Colonic mucosa (tissue), 4 donors: Measurements from ENCODE around the gene B4GALT6. TPM values are rescaled to one million over a fixed set of nuclear protein-coding genes. Genes with fewer than 3 reads are reported as not detected.

ENCODE experiments used
- DNase-seq: peaks from one replicate; pipeline ENCODE4 v3.0.0-alpha.2; 2020
- H3K27ac ChIP-seq: fragments of 200-600 bp; one replicate; pipeline ENCODE4 v1.8.0; 2021
- H3K27me3 ChIP-seq: fragments of 200-600 bp; one replicate; pipeline ENCODE4 v1.8.0; 2021
- H3K36me3 ChIP-seq: fragments of 200-600 bp; one replicate; pipeline ENCODE4 v1.8.0; 2021
- H3K4me1 ChIP-seq: fragments of 200-600 bp; one replicate; pipeline ENCODE4 v1.8.0; 2021; ENCODE audit warnings: mild to moderate bottlenecking
- H3K4me3 ChIP-seq: fragments of 200-600 bp; one replicate; pipeline ENCODE4 v1.8.0; 2021
- H3K9ac ChIP-seq, 2 donors: one replicate each; pipeline ENCODE4 v1.7.0; 2013; ENCODE audit warnings: control low read depth in 2 of 2, low read depth in 2 of 2, low read length in 2 of 2
- H3K9me3 ChIP-seq: fragments of 200-600 bp; one replicate; pipeline ENCODE4 v1.8.0; 2021
- CTCF ChIP-seq: fragments of 200-600 bp; IDR thresholded peaks from one replicate; pipeline ENCODE4 v1.8.0; 2022; ENCODE audit warnings: antibody characterized with exemption, mild to moderate bottlenecking
- intact Hi-C: fragments of 100-400 bp; cut with DNase I; formaldehyde crosslinking; loops from one replicate; pipeline ENCODE4 v1.14.1; 2022
- total RNA-seq, 2 donors: library from RNA; stranded (reverse); fragmentation: NEBNext Ultra II Directional in 1 of 2; extraction: Animal tissue kit (Norgen Biotek cat#: 25700) in 1 of 2; gene quantifications; one replicate each; pipeline ENCODE4 v1.2.1, GENCODE V29; 2021
- donor health status: healthy.
- donor health status: DM: no; HTN: no; CAD: no.
- donor health status: DM: no; HTN: no; CAD: no.

Gene B4GALT6
- total RNA-seq, 2 donors from 2014 or later = 5.7 to 7.5 TPM

GRCh38 chr18:31660763-31661162 lies 23.6 kb downstream of the B4GALT6 start:
- DNase-seq = no peak
- Histone ChIP-seq H3K9me3 (no peaks in the 10 kb centered on the region), H3K27ac (no peak overlapping the region), H3K27me3 (no peaks in the 10 kb centered on the region), H3K4me3 (no peak overlapping the region), H3K4me1 (no peaks in the 10 kb centered on the region), H3K9ac (no peak overlapping the region), H3K36me3 (no peaks in the 10 kb centered on the region)
- TF ChIP-seq CTCF = no peak
- intact Hi-C loops = no loop called here

DNA sequence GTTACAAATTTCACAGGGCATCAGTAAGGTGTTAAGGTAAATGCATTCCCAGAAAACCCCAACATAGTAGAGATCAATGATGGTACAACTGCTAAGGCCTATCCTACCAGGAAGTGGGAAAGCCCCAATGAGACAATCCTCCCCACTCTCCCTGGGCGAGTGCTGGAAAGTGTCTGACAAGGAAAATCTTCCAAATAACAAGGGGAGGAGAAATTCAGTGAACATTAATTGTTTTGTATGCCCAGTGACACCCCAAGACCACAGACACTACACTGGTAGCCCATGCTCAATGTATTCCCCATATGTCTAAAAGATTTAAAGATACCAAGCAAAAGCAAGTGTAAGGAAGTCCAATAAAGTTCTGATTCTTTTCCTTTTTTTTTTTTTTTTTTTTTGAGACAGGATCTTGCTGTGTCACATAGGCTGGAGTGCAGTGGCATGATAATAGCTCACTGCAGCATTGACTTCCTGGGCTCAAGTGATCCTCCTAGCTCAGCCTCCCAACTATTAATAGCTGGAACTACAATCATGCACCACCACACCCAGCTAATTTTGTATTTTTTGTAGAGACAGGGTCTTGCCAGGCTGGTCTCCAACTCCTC lies 24.7 kb downstream of the B4GALT6 start:
- Histone ChIP-seq H3K4me1 (no peaks in the 10 kb centered on the region), H3K9me3 (no peaks in the 10 kb centered on the region), H3K27ac (peak overlapping the region; percentile 58), H3K36me3 (no peaks in the 10 kb centered on the region), H3K4me3 (no peak overlapping the region), H3K9ac (no peak overlapping the region), H3K27me3 (no peaks in the 10 kb centered on the region)
- TF ChIP-seq CTCF = no peak
- intact Hi-C loops = no loop called here
- DNase-seq = no peak

DNA sequence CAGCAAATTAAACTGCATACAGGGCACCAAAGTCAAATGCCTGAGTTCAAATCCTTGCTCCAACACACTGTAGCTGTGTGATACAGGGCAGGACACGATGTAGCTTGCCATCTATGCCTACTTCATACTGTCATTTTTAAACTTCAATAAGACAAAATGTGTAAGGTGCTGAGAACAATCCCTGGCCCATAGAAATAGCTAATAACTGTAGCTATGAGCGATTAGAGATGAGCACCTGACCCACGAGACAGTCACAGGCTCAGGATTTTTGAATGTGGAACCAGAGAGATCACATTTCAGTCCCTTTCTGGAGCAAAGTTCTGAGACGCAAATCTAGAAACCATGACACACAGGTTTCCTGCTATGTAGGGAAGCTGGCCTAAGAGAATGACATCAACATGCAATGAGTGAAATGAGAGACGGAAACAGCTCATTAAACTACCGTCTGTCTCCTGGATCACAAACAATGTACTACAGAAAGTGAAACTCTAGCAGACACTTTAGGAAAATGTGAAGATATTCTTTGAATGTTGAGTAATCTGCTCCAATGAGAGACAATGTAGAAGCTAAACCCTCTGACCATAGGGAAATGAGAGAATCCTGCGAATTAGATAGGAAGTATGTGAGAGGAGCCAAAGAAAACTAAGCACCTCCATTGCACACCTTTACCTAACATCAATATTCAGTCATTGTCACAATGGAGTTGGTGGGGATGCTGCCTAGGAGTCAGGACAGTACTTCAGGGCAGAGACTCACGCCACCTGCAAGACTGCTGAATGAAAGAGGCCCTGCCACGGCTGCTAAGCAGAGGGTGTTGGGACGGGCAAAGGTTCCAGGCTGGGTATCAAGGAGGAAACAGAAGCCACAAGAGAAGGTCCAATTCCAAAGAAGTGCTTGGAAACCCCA lies 25.5 kb downstream of the B4GALT6 start:
- H3K27ac ChIP-seq = peak overlapping the region; percentile 58
- H3K27me3 ChIP-seq = no peaks in the 10 kb centered on the region
- no peaks in the 10 kb centered on the region for H3K36me3 ChIP-seq
- intact Hi-C loops = no loop called here
- no peaks in the 10 kb centered on the region for H3K4me1 ChIP-seq
- H3K9ac ChIP-seq = no peak overlapping the region
- H3K4me3 ChIP-seq = no peak overlapping the region
- no peak for DNase-seq
- no peaks in the 10 kb centered on the region for H3K9me3 ChIP-seq
- TF ChIP-seq CTCF = no peak

GRCh38 chr18:31657823-31658669 lies 26.3 kb downstream of the B4GALT6 start:
- DNase-seq = peak; percentile 34
- Histone ChIP-seq H3K27ac (peak overlapping the region; percentile 58), H3K4me3 (no peak overlapping the region)

More at GRCh38 chr18:31657823-31658669, 26.3 kb downstream of the B4GALT6 start:
- TF ChIP-seq CTCF = no peak
- intact Hi-C loops = no loop called here
- Histone ChIP-seq H3K36me3 (no peaks in the 10 kb centered on the region), H3K27me3 (no peaks in the 10 kb centered on the region), H3K9ac (no peak overlapping the region), H3K9me3 (no peaks in the 10 kb centered on the region), H3K4me1 (no peaks in the 10 kb centered on the region)
